Ishikawa (cell line): Measurements from ENCODE around the gene MACROD2.

Experiments used
- CEBPB ChIP-seq: IDR thresholded peaks from 2 replicates; pipeline ENCODE4 v1.6.1; 2012
- CREB1 ChIP-seq: IDR thresholded peaks from 2 replicates; pipeline ENCODE4 v1.6.1; 2012; ENCODE audit warnings: low read depth
- EGR1 ChIP-seq: IDR thresholded peaks from 2 replicates; pipeline ENCODE4 v1.6.1; 2012
- EP300 ChIP-seq: IDR thresholded peaks from 2 replicates; pipeline ENCODE4 v1.6.1; 2012; ENCODE audit warnings: borderline replicate concordance
- FOXM1 ChIP-seq: IDR thresholded peaks from 2 replicates; pipeline ENCODE4 v1.6.1; 2012; ENCODE audit warnings: low read depth, borderline replicate concordance
- MAX ChIP-seq: IDR thresholded peaks from 2 replicates; pipeline ENCODE4 v1.6.1; 2012
- NFIC ChIP-seq: IDR thresholded peaks from 2 replicates; pipeline ENCODE4 v1.6.1; 2012
- RAD21 ChIP-seq: IDR thresholded peaks from 2 replicates; pipeline ENCODE4 v1.6.1; 2012; ENCODE audit warnings: low read depth
- REST ChIP-seq: IDR thresholded peaks from 2 replicates; pipeline ENCODE4 v1.6.1; 2012; ENCODE audit warnings: low read depth, mild to moderate bottlenecking
- TAF1 ChIP-seq: IDR thresholded peaks from 2 replicates; pipeline ENCODE4 v1.6.1; 2012; ENCODE audit warnings: low read depth, mild to moderate bottlenecking
- TCF12 ChIP-seq: IDR thresholded peaks from 2 replicates; pipeline ENCODE4 v1.6.1; 2012; ENCODE audit warnings: low read depth
- TEAD4 ChIP-seq: IDR thresholded peaks from 2 replicates; pipeline ENCODE4 v1.6.1; 2012
- USF1 ChIP-seq: IDR thresholded peaks from 2 replicates; pipeline ENCODE4 v1.6.1; 2012
- YY1 ChIP-seq: IDR thresholded peaks from 2 replicates; pipeline ENCODE4 v1.6.1; 2012; ENCODE audit warnings: low read depth
- ZBTB7A ChIP-seq: IDR thresholded peaks from 2 replicates; pipeline ENCODE4 v1.6.1; 2012; ENCODE audit warnings: low read depth

MACROD2 gene

GRCh38 chr20:15320941-15321340 is 1325.6 kb downstream of the MACROD2 start:
- TF ChIP-seq YY1 (no peak), REST (no peak), TEAD4 (no peak), EGR1 (no peak), CEBPB (no peak), USF1 (no peak), TAF1 (no peak), TCF12 (no peak), RAD21 (no peak), CREB1 (no peak), EP300 (no peak), MAX (no peak), ZBTB7A (no peak), NFIC (no peak), FOXM1 (no peak)

- TF ChIP-seq CEBPB (no peak), USF1 (no peak)
These were observed 1331.8 kb downstream of the MACROD2 start for GRCh38 chr20:15327123-15327522.

- no peak for TF ChIP-seq USF1
- no peak for TF ChIP-seq TCF12
- no peak for TF ChIP-seq MAX
- TF ChIP-seq FOXM1: no peak
- TF ChIP-seq ZBTB7A: no peak
- TF ChIP-seq NFIC: no peak
- no peak for TF ChIP-seq EP300
- TF ChIP-seq EGR1: no peak
- TF ChIP-seq CEBPB: no peak
- no peak for TF ChIP-seq CREB1
- no peak for TF ChIP-seq TAF1
- no peak for TF ChIP-seq YY1
These were observed 1332.8 kb downstream of the MACROD2 start for GRCh38 chr20:15328084-15328483.

- TF ChIP-seq USF1 (no peak), EP300 (no peak), CEBPB (no peak), MAX (no peak), REST (no peak), EGR1 (no peak), YY1 (no peak)
These were observed 1337.4 kb downstream of the MACROD2 start for GRCh38 chr20:15332711-15333160.

- no peak for TF ChIP-seq TAF1
- TF ChIP-seq CEBPB: no peak
- no peak for TF ChIP-seq TCF12
- no peak for TF ChIP-seq CREB1
- TF ChIP-seq TEAD4: no peak
- no peak for TF ChIP-seq REST
- no peak for TF ChIP-seq USF1
- no peak for TF ChIP-seq MAX
- no peak for TF ChIP-seq FOXM1
- TF ChIP-seq EGR1: no peak
- TF ChIP-seq ZBTB7A: no peak
- no peak for TF ChIP-seq EP300
- no peak for TF ChIP-seq RAD21
- no peak for TF ChIP-seq NFIC
These were observed 1337.9 kb downstream of the MACROD2 start for GRCh38 chr20:15333170-15333569.
